Daoy (cell line): ENCODE results near the gene MSTN. TPM values are rescaled to one million over a fixed set of nuclear protein-coding genes. Genes with fewer than 3 reads are reported as not detected.
A peak's percentile ranks its signal among the peaks of the same experiment; 100 is the strongest.
"Not testable (repeated sequence)": the region's sequence is repeated elsewhere in the genome, so short reads cannot be mapped to it uniquely, and the experiment has no call there.

Experiments used
- DNase-seq: peaks from one replicate; pipeline ENCODE4 v3.0.0-alpha.2; 2015; ENCODE audit warnings: low read depth
- total RNA-seq: library from RNA; depleted of rRNA; stranded (reverse); fragments of >200 nt; shearing (Covaris generic); gene quantifications from 2 replicates; pipeline ENCODE4 v1.2.3, GENCODE V29; 2014

The MSTN gene
- total RNA-seq, 1 experiment from 2014 or later: not detected

DNA sequence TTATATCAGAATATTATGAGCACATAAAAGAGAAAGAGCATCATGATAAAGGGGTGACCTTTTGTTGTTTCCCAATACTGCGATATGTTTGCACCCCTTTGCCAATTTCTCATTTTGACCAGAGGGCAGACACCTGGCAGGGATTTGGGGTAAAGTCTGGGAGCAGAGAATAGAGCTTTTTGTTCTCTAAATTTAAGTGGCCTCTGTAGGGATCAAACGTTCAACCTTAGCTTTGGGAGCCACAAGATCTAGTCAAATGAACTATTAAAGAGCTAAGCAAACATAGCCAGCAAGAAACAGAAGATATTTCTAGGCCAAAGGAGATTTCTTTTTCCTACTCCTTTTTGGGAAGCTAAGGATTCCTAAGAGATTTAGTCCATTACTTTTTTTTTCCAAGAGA is 1.1 kb upstream of the MSTN start:
- no peak for DNase-seq

DNA sequence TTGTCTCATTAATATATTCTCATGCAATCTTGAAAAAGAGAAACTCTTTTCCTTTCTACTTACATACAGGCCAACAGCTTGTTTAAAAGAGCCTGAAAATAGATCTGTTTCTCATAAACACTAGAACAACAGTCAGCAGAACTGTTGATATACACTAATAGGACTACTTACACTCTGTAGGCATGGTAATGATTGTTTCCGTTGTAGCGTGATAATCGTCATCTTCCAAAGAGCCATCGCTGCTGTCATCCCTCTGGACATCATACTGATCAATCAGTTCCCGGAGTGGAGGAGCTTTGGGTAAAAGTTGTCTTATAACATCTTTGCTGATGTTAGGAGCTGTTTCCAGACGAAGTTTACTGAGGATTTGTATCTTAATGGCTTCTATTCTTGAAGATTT is 476 bp downstream of the MSTN start:
- DNase-seq: no peak

DNA sequence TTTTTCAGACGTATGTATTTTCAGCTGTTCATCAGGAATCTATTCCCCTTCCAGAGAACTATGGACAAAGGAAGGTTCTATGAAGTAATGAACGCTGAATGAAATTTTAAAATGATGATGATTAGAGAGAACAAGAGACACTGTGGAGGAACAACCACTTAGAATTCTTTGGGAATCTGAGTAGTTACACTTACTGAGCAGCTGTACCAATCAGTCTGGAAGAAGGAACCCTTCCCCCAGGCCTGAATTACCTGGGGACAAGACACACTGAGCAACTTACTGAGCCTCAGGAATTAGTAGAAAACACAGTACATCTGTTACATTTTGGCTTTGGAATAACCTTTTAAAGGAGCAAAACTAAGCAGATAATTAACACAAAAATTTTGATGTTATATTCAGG is 1.9 kb downstream of the MSTN start:
- no peak for DNase-seq

DNA sequence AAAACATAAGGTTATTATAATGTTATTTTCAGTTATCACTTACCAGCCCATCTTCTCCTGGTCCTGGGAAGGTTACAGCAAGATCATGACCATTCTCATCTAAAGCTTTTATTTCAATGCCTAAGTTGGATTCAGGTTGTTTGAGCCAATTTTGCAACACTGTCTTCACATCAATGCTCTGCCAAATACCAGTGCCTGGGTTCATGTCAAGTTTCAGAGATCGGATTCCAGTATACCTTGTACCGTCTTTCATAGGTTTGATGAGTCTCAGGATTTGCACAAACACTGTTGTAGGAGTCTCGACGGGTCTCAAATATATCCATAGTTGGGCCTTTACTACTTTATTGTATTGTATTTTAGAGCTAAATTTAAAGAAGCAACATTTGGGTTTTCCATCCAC is 2.5 kb downstream of the MSTN start:
- DNase-seq: no peak

DNA sequence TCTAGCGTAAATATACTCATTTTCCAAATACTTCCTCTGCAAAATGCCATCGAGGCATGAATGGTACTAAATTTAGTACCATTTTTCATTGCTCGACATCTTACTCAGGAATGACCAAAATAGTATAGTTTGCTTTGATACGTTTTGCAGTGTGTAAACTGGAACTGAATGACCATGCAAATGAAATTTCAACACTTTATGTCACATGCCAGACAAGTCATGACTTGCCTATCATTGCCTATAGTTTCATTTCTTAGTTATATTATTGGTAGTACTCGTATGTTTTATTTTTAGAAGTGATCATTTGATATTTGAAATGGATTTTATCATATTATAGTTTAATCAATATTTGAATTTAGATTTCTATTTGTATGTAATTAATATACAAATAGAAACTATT is 9.1 kb downstream of the MSTN start:
- no peak for DNase-seq

DNA sequence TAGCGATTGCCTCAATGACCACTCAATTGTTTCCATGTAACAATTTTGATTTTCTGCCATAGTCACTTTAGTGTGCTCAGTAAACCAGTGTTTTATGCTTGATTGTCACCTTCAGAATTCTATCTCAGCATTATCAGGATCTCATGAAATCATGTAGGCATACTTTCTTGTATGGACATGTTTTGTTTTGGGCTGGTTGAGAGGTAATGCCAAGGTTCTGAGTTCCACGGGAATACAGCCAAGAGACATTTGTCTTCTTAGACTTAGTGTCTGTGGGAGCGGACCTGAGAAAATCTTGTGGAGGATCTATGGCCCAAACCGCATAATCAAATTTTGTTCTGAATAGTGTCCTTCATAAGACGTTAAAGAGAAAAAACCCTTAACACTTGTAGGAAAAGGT is 10.2 kb downstream of the MSTN start:
- no peak for DNase-seq

DNA sequence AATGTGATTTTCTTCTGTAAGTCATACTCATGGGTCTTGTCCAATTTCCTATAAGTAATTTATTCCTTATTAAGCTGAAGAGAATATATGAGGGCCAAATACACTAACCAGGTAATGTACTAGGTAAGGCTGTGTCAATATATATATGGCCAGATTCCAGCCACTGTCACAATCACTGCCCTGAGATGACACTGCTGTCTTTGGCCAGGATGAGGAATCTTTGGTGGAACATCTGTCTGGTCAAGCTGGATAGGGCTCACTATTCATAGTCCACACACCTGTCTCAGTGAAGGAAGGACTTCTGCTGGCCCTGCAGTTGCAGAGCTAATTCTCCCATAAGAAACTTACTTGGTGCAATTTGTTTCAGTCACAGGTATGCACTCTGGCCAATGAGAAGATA is 11.3 kb downstream of the MSTN start:
- DNase-seq: no peak

DNA sequence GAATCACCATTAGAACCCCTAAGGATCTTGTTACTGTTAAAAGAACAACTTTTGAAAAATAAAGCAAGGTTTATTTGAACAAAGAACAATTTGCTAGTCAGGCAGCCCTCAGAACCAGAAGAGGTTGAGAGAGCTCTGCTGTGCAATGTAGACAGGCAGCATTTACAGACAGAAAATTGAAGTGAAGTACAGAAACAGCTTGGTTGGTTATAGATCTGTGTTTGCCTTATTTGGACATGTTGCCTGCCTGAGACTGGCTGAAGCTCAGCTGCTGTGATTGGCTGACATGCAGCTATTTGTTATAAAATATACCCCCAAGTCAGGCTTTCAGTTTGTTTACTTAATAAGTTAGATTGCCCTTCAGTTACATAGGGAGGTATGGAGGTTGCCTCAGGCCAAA is 12.5 kb downstream of the MSTN start:
- DNase-seq: no peak

DNA sequence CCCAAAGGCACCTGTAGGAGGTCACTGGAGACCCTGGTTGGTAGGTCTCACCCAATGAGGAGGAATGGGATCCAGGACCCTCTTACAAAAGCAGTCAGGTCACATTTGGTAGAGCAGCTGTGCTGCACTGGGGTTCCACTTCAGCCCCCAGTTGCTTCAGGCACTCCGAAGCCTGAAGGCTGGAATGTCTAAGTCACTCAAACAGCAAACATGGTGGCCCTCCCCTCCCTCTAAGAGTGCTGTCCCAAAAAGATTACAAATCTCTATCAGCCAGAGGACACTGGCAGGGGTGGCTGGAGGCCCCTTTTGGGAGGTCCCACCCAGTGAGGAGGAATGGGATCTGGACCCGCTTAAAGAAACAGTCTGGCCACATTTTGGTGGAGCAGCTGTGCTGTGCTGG is 17.7 kb downstream of the MSTN start:
- no peak for DNase-seq

DNA sequence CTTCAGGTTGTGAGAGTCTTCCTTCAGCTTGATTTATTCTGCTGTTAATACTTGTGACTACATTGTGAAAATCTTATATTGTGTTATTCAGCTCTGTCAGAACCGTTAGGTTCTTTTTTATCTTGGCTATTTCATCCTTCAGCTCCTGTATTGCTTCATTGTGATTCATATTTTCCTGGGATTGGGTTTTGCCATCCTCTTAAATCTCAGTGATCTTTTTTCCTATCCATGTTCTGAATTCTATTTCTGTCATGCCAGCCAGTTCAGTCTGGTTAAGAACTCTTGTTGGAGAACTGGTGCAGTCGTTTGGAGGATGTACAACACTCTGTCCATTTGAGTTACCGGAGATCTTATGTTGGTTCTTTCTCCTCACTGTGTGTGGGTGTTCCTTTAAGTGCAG is 19.1 kb downstream of the MSTN start:
- DNase-seq: no peak

DNA sequence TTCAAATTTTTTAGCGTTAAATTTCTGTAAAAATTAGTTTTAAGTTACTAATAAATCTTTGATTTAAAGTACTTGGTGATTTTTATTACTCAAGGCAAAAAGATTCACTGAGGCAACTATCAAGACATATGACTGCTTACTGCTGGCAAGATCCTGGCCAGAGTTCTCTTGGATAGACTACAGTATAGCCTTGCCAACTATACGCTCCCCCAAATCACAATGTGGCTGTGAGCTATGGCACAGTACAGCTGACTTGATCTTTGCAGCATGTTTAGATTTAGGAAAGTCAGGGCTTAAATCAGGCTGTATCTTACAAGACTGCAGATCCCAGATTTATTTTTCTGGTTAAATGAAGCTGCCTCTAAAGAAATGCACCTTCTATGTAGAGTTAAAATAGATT is 26.5 kb downstream of the MSTN start:
- no peak for DNase-seq

DNA sequence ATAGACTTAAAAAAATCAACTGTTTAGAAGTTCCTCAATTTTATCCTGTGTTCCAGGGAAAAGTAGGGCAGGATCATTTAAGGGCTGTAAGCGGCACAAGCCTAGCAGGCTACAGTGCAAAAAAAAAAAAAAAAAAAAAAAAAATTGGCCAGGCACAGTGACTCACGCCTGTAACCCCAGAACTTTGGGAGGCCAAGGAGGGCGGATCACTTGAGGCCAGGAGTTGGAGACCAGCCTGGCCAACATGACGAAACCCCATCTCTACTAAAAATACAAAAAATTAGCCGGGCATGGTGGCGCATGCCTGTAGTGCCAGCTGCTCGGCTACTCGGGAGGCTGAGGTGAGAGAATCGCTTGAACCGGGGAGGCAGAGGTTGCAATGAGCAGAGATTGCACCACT is 28.1 kb downstream of the MSTN start:
- peak; percentile 44 for DNase-seq

DNA sequence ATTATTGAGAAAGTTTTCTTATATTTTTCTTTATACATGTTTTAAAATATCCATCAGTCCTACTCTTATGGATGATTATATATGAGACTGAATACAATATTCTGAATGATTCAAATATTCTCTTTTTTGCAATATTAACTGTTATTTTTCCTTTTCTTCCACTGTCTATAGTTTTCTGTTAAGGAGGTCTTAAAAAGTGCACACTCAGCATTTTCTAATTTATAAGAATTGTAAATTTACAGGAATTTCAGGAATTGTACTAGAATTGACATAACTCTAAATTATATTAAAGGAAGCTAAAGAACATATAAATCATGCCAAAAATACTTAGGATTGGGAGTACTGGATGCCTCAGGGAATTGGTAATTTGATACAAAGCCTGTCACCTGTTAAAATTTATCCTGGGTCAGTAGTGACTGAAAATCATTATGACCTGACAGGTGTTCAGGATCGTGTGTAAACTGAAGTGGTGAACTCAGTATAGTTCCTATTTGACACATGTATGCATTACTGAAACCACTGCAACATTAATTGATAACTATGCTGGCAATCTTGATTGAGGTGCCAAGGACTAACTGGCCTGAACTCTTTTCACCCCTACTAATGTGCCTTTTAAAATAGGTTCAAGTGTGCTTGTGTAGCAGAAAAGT is 30.4 kb downstream of the MSTN start:
- no peak for DNase-seq

DNA sequence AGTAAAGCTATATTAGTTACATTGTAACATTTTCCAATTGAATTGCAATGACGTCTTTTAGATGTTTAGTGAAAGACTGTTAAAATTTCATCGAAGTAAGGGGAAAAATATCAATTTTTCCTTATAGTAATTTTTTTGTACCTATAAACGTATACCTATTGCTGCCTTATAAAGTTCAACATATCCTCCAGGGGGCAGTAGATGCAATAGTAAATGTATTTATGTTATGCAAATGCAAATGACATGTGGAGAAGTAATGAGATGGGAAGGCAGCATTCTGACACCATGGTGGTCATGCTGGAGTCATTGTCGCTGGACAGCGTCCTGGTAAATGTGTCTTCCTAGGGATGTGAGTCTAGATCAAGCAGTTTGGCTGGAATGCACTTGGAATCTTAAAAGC is 38.7 kb downstream of the MSTN start:
- peak; percentile 33 for DNase-seq

DNA sequence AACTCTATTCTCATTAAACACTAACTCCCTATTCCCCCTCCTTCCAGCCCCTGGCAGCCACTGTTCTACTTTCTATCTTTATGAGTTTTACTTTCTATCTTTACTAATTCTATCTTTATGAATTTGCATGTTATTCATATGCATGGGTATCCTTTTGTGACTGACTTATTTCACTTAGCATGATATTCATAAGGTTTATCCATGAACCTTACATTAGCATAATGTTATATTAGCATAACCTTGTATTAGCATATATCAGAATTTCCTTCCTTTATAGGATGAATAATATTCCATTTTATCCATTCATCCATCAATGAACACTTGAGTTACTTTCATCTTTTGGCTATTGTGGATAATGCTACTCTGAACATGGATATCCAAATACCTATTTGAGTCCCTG is 41.8 kb downstream of the MSTN start:
- no peak for DNase-seq

DNA sequence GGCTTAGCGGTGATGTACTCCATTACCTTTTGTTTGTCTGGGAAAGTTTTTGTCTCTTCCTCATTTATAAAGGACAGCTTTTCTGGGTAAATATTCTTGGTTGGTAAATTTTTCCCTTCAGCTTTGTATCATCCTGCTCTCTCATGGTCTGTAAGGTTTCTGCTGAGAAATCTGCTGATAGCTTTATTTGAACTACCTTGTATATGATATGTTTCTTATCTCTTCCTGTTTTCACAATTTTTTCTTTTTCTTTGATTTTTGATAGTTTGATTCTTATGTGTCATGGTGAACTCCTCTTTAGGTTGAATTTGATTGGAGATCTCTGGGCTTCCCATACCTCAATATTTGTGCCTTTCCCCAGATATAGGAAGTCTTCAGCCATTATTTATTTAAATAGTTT is 44.7 kb downstream of the MSTN start:
- no peak for DNase-seq

DNA sequence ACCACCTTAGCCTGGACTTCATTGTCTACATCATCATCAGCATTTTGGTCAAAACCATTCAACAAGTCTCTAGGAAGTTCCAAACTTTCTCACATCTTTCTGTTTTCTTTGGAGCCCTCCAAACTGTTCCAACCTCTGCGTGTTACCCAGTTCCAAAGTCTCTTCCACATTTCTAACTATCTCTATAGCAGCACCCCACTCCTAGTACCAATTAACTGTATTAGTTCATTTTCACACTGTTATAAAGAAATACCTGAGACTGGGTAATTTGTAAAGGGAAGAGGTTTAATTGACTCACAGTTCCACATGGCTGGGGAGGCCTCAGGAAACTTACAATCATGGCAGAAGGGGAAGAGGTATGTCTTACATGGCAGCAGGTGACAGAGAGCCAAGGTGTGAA is 46.6 kb downstream of the MSTN start:
- not testable (repeated sequence) for DNase-seq
